GM19043 (cell line): Measurements from ENCODE around the gene CACNG4.

ENCODE experiments used
- ATAC-seq: cut with Tn5 transposase; IDR thresholded peaks from one replicate; pipeline ENCODE4 v1.9.1; 2021; ENCODE audit warnings: low read depth; ENCODE audit not compliant: unreplicated experiment

CACNG4 gene

GRCh38 chr17:67013891-67014290, 49.4 kb downstream of the CACNG4 start:
- ATAC-seq: no peak

DNA sequence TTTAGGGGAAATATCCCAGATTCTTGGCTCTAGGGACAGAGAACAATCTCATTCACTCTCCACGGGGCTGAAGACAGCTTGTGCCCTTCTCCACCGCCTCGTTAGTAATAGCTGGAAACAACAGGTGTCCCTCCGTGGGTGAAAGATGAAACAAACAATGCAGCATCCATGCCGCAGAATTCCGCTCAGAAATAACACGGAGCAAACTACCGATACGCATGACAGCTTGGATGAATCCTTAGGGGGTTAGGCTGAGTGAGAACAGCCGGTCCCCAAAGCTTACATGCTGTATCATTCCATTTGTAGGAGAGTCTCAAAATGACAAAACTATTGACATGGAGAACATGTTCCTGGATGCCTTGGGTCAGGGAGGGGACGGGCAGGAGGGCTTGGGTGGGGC, 50.5 kb downstream of the CACNG4 start:
- ATAC-seq: no peak

- no peak for ATAC-seq
Observed at GRCh38 chr17:67016039-67016762, 51.7 kb downstream of the CACNG4 start.

DNA sequence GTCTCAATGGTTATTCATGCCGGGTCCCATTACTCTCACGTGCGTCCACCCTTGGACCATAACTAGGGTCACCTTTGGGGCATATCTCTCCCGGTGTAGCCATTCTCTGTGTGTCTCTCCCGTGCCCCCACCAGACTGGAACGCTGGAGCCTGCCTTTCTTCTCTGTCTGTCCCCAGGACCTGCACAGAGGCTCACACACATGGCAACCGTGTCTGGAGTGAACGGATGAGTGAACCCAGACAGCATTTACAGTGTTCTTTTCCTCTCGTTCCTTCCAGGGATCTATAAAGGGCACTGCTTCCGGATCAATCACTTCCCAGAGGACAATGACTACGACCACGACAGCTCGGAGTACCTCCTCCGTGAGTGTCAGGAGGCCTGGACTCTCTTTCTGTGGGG, 53.4 kb downstream of the CACNG4 start:
- no peak for ATAC-seq

GRCh38 chr17:67018471-67019434, 54.2 kb downstream of the CACNG4 start:
- ATAC-seq: no peak

DNA sequence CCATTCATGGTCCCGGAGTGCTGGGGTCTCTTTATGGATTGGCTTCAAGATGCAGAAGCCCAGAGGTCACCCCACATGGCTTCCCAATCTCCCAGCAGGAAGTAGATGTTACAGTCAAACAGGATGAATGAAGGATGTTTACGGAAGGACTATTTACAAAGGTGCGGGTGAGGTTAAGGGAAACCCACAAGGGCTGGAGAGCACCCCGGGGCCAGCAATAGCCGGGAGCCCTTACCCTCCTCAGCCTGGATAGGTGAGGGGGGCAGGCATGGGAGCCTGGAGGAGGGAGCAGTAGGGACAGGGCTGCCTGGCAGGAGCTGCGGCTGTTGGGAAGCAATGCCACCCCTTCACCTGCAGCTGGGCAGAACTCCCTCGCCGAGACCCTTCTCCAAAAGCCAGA, 55.3 kb downstream of the CACNG4 start:
- ATAC-seq: no peak

GRCh38 chr17:67020293-67020766, 55.8 kb downstream of the CACNG4 start:
- no peak for ATAC-seq

GRCh38 chr17:67021196-67021595, 56.7 kb downstream of the CACNG4 start:
- ATAC-seq: no peak

GRCh38 chr17:67021743-67022450, 57.4 kb downstream of the CACNG4 start:
- ATAC-seq: no peak

DNA sequence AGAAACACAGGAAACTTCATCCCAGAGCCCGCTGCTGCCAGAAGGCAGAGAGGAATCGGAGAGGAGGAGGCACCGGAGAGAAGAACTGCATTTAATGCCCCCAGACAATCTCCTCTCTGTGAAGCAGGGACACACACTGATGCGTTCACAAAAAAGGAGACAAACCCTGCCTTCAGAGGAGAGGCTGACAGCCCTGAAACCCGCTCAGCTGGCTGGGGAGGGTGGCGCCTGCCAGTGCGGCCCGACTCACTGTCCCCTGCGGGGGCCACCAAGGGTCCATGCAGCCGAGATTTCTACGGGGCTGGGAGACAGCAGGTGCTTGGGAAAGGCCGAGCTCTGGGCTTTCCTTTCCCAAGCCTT, 57.9 kb downstream of the CACNG4 start:
- no peak for ATAC-seq

DNA sequence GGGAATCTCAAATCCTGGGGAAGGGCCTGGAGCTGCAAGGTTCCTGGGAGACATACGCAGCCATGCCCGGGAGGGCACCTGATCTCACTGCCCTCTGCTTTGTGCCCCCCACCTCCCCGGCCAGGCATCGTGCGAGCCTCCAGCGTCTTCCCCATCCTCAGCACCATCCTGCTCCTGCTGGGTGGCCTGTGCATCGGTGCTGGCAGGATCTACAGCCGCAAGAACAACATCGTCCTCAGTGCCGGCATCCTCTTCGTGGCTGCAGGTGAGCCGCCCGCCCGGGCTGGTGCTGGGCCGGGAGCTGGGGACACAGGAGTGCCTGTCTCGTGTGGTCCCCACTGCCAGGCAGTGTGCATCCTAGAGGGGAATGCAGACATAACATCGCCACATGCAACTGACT, 60.2 kb downstream of the CACNG4 start:
- no peak for ATAC-seq

- ATAC-seq: no peak
Observed at GRCh38 chr17:67025216-67025792, 60.8 kb downstream of the CACNG4 start.

GRCh38 chr17:67026341-67026740, 61.8 kb downstream of the CACNG4 start:
- no peak for ATAC-seq

- ATAC-seq: no peak
Observed at GRCh38 chr17:67027031-67027628, 62.6 kb downstream of the CACNG4 start.

- no peak for ATAC-seq
Observed at GRCh38 chr17:67030641-67031040, 66.1 kb downstream of the CACNG4 start.

- ATAC-seq: no peak
Observed at GRCh38 chr17:67032382-67032781, 67.9 kb downstream of the CACNG4 start.

DNA sequence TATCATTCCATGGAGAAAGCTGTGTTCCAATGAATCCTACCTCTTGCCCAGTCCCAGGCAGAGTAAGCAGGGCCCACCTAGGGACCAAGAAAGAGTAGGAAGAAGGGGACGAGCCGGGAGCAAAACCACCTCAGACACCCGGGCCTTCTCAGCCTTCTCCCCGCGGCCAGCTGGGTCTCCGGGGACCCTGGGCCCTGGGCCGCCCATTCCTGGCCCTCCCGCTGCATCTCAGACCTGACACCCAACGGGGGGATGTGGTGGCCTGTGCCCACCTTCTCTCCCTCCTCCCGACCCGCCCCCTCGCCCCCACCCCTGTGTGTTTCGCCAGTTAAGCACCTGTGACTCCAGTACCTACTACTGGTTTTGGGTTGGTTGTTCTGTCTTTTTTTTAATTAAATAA, 68.5 kb downstream of the CACNG4 start:
- no peak for ATAC-seq

DNA sequence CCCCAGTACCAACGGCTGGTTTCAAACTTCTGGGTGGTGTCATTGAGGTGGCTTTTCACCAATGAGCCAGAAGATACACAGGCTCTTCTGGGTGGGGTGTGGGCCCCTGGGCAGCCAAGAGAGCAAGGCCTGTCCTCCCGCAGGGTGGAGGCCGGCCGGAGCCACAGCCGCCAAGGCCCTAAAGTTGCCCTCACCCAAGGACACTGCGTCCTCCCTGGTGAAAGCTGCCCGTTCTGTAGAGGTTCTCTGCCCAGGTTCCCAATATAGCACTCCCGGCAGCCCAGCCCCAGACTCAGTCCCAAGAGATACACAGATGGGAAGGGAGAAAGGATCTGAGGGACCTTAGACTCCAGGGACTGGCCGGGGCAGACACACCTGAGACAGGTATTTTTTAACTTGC, 69.1 kb downstream of the CACNG4 start:
- no peak for ATAC-seq

DNA sequence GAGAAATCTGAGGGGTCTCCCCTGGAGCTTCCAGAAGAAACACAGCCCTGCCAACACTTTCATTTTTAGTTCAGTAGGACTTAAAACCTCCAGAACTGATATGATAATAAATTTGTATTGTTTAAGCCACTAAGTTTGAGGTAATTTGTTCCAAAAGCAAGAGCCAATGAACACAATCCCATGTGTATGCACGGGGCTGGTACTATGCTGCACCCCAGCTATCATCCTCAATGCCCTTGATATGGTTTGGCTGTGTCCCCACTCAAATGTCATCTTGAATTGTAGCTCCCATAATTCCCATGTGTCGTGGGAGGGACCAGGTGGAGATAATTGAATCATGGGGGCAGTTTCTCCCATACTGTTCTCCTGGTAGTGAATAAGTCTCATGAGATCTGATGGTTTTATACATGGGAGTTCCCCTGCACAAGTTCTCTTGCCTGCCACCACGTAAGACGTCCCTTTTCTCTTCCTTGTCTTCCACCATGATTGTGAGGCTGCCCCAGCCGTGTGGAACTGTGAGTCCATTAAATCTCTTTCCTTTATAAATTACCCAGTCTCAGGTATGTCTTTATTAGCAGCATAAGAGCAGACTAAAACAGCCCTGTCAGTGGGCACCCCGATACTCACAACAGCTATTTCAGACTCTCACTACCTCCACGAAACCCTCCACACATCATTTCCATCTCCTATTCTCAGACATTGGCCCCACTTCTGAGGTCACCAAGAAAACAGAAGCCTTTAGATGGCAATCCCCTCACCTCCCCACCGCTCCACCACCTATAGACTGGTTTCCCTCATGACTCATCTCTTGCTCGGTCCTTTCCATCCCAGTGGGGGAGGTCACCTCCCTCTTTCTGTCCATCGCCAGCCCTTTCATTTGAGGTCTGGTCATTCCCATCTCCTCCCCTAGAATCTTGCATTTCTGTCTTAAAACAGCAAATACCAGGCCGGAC, 70.9 kb downstream of the CACNG4 start:
- ATAC-seq: no peak
